ENCODE data around the gene ZDHHC7. TPM values are rescaled to one million over a fixed set of nuclear protein-coding genes. Genes with fewer than 3 reads are reported as not detected.

Gene ZDHHC7
- total RNA-seq, 1 donor from 2014 or later, result 67.3 TPM

DNA sequence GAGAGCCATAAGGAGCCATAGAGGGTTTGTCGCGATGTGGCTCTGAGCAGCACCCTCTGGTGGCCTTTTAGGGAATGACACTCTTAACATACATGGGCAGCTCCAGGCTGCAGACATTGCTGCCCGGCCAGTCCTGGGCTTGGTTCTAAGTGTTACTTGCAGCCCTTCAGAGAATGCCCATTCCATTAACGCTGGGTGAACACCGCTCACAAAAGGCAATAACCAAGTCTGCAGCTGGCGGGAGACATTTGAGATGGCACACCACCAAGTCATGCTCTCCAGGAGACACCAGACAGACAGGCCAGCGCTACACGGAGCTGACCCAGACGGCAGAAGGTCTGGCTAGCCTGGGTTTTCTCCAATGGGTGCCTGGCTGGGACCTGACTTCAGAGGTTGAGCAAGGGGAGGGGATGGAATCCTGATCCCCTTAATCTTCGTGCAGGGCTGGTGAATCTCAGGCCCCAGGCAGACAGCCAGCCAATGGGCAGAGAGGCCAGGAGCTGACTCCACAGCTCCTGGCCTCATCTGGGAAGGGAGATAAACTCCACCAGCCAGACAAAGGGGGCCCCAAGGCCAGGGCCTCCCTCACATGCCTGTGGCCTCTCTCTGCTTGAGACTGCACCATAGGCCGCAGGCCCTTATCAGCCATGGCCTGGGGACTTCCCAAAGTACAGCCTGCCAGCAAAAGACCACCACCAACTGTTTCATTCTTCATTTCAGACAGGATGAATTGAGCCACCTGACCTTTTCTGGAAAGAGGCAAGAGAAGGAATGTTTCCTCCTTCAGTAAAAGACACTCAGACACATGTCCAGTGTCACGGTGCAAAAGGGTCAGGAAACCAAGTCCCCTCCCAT lies 58.8 kb downstream of the ZDHHC7 start:
- Mint-ChIP-seq H3K36me3 (ENCODE audit: insufficient read depth) (no peaks in the 10 kb centered on the region), H3K27ac (peak overlapping the region; percentile 59), H3K4me1 (ENCODE audit: low read depth) (peaks cover 12% of the 10 kb centered on the region), H3K4me3 (ENCODE audit: low read depth) (no peak overlapping the region), H3K27me3 (peaks cover 3% of the 10 kb centered on the region), H3K9me3 (ENCODE audit: low read depth) (no peaks in the 10 kb centered on the region)
- DNase-seq (ENCODE audit: low spot score, unreplicated experiment), result peak; percentile 74
- TF ChIP-seq, protein P1, sequence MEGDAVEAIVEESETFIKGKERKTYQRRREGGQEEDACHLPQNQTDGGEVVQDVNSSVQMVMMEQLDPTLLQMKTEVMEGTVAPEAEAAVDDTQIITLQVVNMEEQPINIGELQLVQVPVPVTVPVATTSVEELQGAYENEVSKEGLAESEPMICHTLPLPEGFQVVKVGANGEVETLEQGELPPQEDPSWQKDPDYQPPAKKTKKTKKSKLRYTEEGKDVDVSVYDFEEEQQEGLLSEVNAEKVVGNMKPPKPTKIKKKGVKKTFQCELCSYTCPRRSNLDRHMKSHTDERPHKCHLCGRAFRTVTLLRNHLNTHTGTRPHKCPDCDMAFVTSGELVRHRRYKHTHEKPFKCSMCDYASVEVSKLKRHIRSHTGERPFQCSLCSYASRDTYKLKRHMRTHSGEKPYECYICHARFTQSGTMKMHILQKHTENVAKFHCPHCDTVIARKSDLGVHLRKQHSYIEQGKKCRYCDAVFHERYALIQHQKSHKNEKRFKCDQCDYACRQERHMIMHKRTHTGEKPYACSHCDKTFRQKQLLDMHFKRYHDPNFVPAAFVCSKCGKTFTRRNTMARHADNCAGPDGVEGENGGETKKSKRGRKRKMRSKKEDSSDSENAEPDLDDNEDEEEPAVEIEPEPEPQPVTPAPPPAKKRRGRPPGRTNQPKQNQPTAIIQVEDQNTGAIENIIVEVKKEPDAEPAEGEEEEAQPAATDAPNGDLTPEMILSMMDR (IDR thresholded peaks at IDR 0.05; ENCODE audit: unreplicated experiment), result peak; percentile 90

DNA sequence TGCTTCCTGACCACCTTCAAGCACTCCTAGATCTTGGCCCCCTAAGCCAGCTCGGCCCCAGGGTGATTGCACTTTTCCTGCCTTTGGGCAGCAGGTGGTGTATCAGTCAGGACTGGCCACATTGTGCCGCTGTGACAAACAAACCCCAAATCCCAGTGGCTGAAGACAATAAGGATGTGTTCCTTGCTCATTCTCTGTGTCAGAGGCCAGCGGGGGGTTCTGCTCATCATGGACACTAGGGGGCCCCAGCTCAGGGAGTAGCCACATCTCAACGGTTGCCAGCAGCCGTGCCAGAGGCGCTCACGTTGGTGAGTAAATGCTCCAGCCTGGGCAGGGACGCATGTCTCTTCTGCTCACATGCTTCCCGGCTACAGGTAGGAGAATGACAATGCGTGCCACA lies 60.4 kb downstream of the ZDHHC7 start:
- Mint-ChIP-seq H3K27ac (no peak overlapping the region), H3K4me1 (ENCODE audit: low read depth) (peaks cover 12% of the 10 kb centered on the region), H3K27me3 (peaks cover 3% of the 10 kb centered on the region), H3K36me3 (ENCODE audit: insufficient read depth) (no peaks in the 10 kb centered on the region), H3K4me3 (ENCODE audit: low read depth) (no peak overlapping the region), H3K9me3 (ENCODE audit: low read depth) (no peaks in the 10 kb centered on the region)
- TF ChIP-seq, protein P1 (IDR thresholded peaks at IDR 0.05; ENCODE audit: unreplicated experiment), result no peak
- no peak for DNase-seq (ENCODE audit: low spot score, unreplicated experiment)

DNA sequence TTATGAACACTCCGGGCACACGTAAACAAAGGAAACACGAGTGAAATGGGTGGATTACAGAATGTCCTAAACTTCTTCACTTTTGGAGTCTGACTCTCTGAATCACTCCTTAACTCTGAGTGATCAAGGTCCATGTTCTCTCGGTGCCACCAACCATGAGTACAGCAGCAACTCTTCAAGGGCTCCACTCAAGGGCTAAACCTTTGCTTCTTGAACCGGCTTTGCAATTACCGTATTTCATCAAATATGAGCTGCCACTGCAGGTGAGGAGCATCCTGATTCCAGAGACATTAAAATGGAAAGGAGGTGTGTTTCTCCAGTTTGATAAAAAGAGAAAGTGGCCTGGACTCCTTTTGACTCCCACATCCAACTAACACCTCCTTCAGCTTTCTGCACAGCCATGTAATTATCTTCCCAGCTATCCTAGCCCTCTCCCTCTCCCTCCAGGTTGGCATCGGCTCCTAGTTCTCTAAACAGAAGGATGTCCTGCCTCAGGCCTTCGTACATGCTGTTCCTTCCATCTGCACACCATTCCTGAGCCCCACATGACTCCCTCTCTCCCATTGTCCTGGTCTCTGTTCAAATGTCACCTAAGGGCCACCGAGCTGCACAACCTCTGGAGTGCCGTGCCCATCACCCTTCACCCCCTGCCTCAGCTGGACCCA lies 61.4 kb downstream of the ZDHHC7 start:
- Mint-ChIP-seq H3K27ac (peak overlapping the region; percentile 6), H3K4me1 (ENCODE audit: low read depth) (peaks cover 12% of the 10 kb centered on the region), H3K4me3 (ENCODE audit: low read depth) (no peak overlapping the region), H3K27me3 (peaks cover 3% of the 10 kb centered on the region), H3K36me3 (ENCODE audit: insufficient read depth) (no peaks in the 10 kb centered on the region), H3K9me3 (ENCODE audit: low read depth) (no peaks in the 10 kb centered on the region)
- DNase-seq (ENCODE audit: low spot score, unreplicated experiment), result no peak
- TF ChIP-seq, protein P1 (IDR thresholded peaks at IDR 0.05; ENCODE audit: unreplicated experiment), result no peak

DNA sequence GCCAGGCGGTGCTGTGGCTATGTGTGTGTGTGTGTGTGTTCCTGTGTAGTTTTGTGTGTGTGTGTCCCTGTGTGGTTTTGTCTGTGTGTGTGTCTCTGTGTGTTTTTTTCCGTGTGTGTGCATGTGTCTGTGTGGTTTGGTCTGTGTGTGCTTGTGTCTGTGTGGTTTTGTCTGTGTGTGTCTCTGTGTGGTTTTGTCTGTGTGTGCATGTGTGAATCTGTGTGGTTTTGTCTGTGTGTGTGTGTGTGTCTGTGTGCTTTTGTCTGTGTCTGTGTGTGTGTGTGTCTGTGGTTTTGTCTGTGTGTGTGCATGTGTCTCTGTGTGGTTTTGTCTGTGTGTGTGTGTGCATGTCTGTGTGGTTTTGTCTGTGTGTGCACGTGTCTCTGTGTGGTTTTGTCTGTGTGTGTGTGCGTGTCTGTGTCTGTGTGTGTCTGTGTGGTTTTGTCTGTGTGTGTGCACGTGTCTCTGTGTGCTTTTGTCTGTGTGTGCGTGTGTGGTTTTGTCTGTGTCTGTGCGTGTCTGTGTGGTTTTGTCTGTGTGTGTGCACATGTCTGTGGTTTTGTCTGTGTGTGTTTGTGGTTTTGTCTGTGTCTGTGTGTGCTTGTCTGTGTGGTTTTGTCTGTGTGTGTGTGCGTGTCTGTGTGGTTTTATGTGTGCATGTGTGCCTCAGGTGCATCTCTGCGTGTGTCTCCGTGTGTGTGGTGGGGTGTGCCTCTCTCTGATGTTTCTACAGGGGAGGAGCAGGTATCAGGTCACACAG lies 62.3 kb downstream of the ZDHHC7 start:
- peaks cover 12% of the 10 kb centered on the region for H3K4me1 Mint-ChIP-seq (ENCODE audit: low read depth)
- H3K36me3 Mint-ChIP-seq (ENCODE audit: insufficient read depth), result no peaks in the 10 kb centered on the region
- no peak for DNase-seq (ENCODE audit: low spot score, unreplicated experiment)
- no peak overlapping the region for H3K27ac Mint-ChIP-seq
- no peaks in the 10 kb centered on the region for H3K9me3 Mint-ChIP-seq (ENCODE audit: low read depth)
- no peak overlapping the region for H3K4me3 Mint-ChIP-seq (ENCODE audit: low read depth)
- H3K27me3 Mint-ChIP-seq, result peaks cover 6% of the 10 kb centered on the region
- TF ChIP-seq, protein P1 (IDR thresholded peaks at IDR 0.05; ENCODE audit: unreplicated experiment), result no peak

Data from progenitor cell of endocrine pancreas (in vitro differentiated cells).